Astrocyte (in vitro differentiated cells and primary cell): ENCODE data around the gene FECH. TPM values are rescaled to one million over a fixed set of nuclear protein-coding genes. Genes with fewer than 3 reads are reported as not detected.
"Not testable (repeated sequence)": the region's sequence is repeated elsewhere in the genome, so short reads cannot be mapped to it uniquely, and the experiment has no call there.

Experiments
- DNase-seq: peaks from one replicate; pipeline ENCODE4 v3.0.0-alpha.2; 2010; ENCODE audit warnings: low read depth
- FAIRE-seq: peaks from 2 replicates; lab custom pipeline; 2011; peaks lifted over from hg19 to GRCh38; lab: Jason Lieb, UNC
- H2AFZ ChIP-seq: 2 replicates; pipeline ENCODE4 v1.6.0; 2012; ENCODE audit warnings: low read depth, low read length, inconsistent platforms
- H3K27ac ChIP-seq: 2 replicates; pipeline ENCODE4 v1.5.1; 2011; ENCODE audit warnings: low read depth, low read length, inconsistent platforms
- H3K27me3 ChIP-seq: 2 replicates; pipeline ENCODE4 v1.6.0; 2011; ENCODE audit warnings: low read length, inconsistent platforms; ENCODE audit not compliant: insufficient read depth
- H3K36me3 ChIP-seq: 2 replicates; pipeline ENCODE4 v1.5.1; 2011; ENCODE audit warnings: low read length, inconsistent platforms; ENCODE audit not compliant: insufficient read depth
- H3K4me1 ChIP-seq: 2 replicates; pipeline ENCODE4 v1.5.1; 2011; ENCODE audit warnings: low read length, inconsistent platforms; ENCODE audit not compliant: insufficient read depth
- H3K4me2 ChIP-seq: 2 replicates; pipeline ENCODE4 v1.6.0; 2012; ENCODE audit warnings: low read length, inconsistent platforms
- H3K4me3 ChIP-seq: 2 replicates; pipeline ENCODE4 v1.5.1; 2011; ENCODE audit warnings: low read depth, mild to moderate bottlenecking, low read length, inconsistent platforms; ENCODE audit not compliant: insufficient read depth
- H3K79me2 ChIP-seq: 2 replicates; pipeline ENCODE4 v1.6.0; 2012; ENCODE audit warnings: mild to moderate bottlenecking, low read length, inconsistent platforms; ENCODE audit not compliant: insufficient read depth
- H3K9ac ChIP-seq: 2 replicates; pipeline ENCODE4 v1.6.0; 2012; ENCODE audit warnings: mild to moderate bottlenecking, low read length, inconsistent platforms
- H3K9me3 ChIP-seq: 2 replicates; pipeline ENCODE4 v1.5.1; 2012; ENCODE audit warnings: low read depth, mild to moderate bottlenecking, low read length, inconsistent platforms; ENCODE audit not compliant: insufficient read depth
- H4K20me1 ChIP-seq: 2 replicates; pipeline ENCODE4 v1.6.0; 2012; ENCODE audit warnings: low read length, inconsistent platforms; ENCODE audit not compliant: insufficient read depth
- H3K27ac Mint-ChIP-seq: one replicate; pipeline ENCODE4 v1.8.0; 2021; ENCODE audit warnings: mild to moderate bottlenecking, mixed read lengths; ENCODE audit not compliant: unreplicated experiment
- H3K27me3 Mint-ChIP-seq: one replicate; pipeline ENCODE4 v1.8.0; 2021; ENCODE audit warnings: low read depth, mixed read lengths; ENCODE audit not compliant: unreplicated experiment
- H3K36me3 Mint-ChIP-seq: one replicate; pipeline ENCODE4 v1.8.0; 2021; ENCODE audit warnings: low read depth, mixed read lengths; ENCODE audit not compliant: unreplicated experiment
- H3K4me1 Mint-ChIP-seq: one replicate; pipeline ENCODE4 v1.8.0; 2021; ENCODE audit warnings: low read depth, mixed read lengths; ENCODE audit not compliant: unreplicated experiment
- H3K4me3 Mint-ChIP-seq: one replicate; pipeline ENCODE4 v1.8.0; 2021; ENCODE audit warnings: mild to moderate bottlenecking, moderate library complexity, mixed read lengths; ENCODE audit not compliant: unreplicated experiment
- H3K9me3 Mint-ChIP-seq: one replicate; pipeline ENCODE4 v1.8.0; 2021; ENCODE audit warnings: mild to moderate bottlenecking, mixed read lengths; ENCODE audit not compliant: unreplicated experiment
- EZH2 ChIP-seq: IDR thresholded peaks from 2 replicates; pipeline ENCODE4 v1.6.1; 2012; ENCODE audit warnings: mild to moderate bottlenecking, low read length, inconsistent platforms; ENCODE audit not compliant: insufficient read depth
- total RNA-seq: library from RNA; stranded (reverse); gene quantifications from 2 replicates; pipeline ENCODE4 v1.2.1, GENCODE V29; 2021
- TF ChIP-seq, protein P1 (sequence below): IDR thresholded peaks from 2 replicates; pipeline ENCODE4 v1.5.1; 2011; ENCODE audit warnings: low read depth, mild to moderate bottlenecking, inconsistent platforms, low read length, moderate library complexity; ENCODE audit not compliant: insufficient read depth

Gene FECH
- total RNA-seq, 1 donor from 2014 or later, result 25.1 TPM

DNA sequence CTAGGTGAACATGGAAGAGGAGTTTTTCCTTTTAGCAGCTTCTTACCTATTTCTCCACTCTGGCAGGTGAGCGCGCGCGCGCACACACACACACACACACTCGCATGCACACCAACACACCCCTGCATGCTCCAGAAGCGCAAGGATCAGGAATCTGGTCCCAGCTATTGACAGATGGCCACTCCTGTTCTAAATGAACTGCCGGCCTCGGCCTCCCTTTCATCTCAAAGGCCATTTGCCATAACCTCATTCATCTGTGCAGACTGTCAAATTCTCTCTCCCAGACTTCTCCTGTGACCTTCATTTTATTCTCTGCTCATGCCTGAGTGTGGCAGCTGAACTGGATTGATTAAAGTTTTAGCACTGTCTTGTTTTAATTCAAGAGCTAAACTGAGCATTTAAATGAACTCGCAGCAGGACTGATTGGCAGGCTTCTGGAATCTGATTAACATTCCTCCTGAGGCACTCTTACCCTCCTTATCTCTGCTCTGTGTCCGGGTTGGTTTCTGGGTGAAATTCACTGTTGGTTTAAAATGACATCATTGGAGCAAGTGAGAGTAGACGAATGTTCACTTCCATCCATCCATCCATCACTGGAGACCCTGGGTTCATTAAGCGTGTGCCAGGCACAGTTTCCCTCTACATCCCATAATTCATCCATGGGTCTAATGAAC lies 58.8 kb downstream of the FECH start:
- no peak overlapping the region for H3K27ac Mint-ChIP-seq
- H3K79me2 ChIP-seq, result no peaks in the 10 kb centered on the region
- H3K9me3 ChIP-seq, result no peaks in the 10 kb centered on the region
- TF ChIP-seq, protein P1, sequence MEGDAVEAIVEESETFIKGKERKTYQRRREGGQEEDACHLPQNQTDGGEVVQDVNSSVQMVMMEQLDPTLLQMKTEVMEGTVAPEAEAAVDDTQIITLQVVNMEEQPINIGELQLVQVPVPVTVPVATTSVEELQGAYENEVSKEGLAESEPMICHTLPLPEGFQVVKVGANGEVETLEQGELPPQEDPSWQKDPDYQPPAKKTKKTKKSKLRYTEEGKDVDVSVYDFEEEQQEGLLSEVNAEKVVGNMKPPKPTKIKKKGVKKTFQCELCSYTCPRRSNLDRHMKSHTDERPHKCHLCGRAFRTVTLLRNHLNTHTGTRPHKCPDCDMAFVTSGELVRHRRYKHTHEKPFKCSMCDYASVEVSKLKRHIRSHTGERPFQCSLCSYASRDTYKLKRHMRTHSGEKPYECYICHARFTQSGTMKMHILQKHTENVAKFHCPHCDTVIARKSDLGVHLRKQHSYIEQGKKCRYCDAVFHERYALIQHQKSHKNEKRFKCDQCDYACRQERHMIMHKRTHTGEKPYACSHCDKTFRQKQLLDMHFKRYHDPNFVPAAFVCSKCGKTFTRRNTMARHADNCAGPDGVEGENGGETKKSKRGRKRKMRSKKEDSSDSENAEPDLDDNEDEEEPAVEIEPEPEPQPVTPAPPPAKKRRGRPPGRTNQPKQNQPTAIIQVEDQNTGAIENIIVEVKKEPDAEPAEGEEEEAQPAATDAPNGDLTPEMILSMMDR, result no peak
- TF ChIP-seq EZH2, result no peak
- peaks cover 12% of the 10 kb centered on the region for H3K9me3 Mint-ChIP-seq
- H3K27ac ChIP-seq, result no peak overlapping the region
- no peaks in the 10 kb centered on the region for H4K20me1 ChIP-seq
- no peak overlapping the region for H3K4me3 ChIP-seq
- H3K27me3 ChIP-seq, result peaks cover 4% of the 10 kb centered on the region
- no peak overlapping the region for H3K4me3 Mint-ChIP-seq
- no peaks in the 10 kb centered on the region for H3K36me3 Mint-ChIP-seq
- no peak overlapping the region for H3K4me2 ChIP-seq
- no peak overlapping the region for H3K9ac ChIP-seq
- no peaks in the 10 kb centered on the region for H3K36me3 ChIP-seq
- peaks cover 11% of the 10 kb centered on the region for H3K27me3 Mint-ChIP-seq
- DNase-seq, result no peak
- H3K4me1 ChIP-seq, result no peaks in the 10 kb centered on the region
- H3K4me1 Mint-ChIP-seq, result no peaks in the 10 kb centered on the region
- FAIRE-seq, result no peak
- H2AFZ ChIP-seq, result no peak overlapping the region

DNA sequence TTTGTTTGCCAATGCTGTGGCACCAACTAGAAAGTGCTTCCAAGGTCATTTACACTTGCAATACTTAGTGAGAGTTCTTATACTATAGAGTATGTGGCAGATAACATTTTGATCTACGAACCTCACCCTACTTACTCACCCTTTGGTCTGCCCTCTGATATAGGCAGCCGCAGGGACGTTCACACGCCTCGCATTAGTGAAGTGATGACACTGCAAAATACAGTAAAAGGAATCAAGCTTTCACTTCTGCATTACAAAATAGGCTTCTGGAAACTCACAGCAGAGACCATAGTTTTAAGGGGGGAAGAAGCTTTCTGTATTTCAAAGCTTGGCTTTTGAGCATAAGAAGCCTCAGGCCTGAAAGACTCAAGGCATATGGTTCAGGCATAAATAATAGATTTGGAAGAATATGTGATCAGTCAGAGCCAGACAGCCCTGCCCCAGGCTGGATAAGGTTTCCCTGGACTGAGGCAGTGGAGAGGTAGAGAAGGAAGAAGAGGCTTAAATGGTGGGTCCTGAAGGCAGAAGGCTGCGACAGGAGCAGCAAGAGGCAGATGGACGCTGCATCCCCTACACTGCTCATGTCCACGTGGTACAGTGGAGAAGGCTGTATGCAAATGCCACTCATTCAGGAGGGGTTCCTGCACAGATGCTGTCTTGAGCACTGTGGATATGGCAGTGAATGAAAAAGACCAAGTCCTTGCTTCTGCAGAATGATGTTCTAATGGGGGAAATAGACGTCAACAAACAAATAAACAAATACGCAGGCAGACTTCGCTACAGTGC lies 63.1 kb downstream of the FECH start:
- no peaks in the 10 kb centered on the region for H3K4me1 ChIP-seq
- DNase-seq (no peak), FAIRE-seq (no peak)
- no peaks in the 10 kb centered on the region for H3K27me3 ChIP-seq
- H3K27me3 Mint-ChIP-seq, result peaks cover 8% of the 10 kb centered on the region
- H3K9ac ChIP-seq, result no peak overlapping the region
- H3K36me3 Mint-ChIP-seq, result no peaks in the 10 kb centered on the region
- no peaks in the 10 kb centered on the region for H4K20me1 ChIP-seq
- H3K4me1 Mint-ChIP-seq, result no peaks in the 10 kb centered on the region
- no peaks in the 10 kb centered on the region for H3K36me3 ChIP-seq
- H3K9me3 ChIP-seq, result no peaks in the 10 kb centered on the region
- H3K4me3 ChIP-seq, result no peak overlapping the region
- TF ChIP-seq, protein P1, result no peak
- no peak for TF ChIP-seq EZH2
- no peaks in the 10 kb centered on the region for H3K79me2 ChIP-seq
- H3K9me3 Mint-ChIP-seq, result peaks cover 12% of the 10 kb centered on the region
- H3K4me3 Mint-ChIP-seq, result no peak overlapping the region
- no peak overlapping the region for H3K27ac ChIP-seq
- no peak overlapping the region for H3K27ac Mint-ChIP-seq
- no peak overlapping the region for H3K4me2 ChIP-seq
- no peak overlapping the region for H2AFZ ChIP-seq

DNA sequence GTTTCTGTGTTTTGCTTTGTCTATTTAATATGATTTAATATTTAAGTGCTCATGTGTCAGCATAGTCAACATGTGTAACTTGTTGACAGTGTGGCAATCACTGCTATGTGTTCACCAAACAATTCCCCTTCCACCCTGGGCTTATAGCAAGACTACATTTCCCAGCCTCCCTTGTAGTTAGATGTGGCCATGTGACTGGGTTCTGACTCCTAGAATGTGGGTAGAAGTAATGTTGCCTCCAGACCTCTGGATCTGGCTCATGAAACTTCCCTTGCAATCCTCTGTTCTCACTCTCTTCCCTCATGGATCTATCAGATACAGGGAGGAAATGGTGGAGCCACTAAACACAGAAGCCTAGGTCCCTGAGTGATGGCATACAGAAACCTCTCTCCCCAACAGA lies 64.2 kb downstream of the FECH start:
- not testable (repeated sequence) for H3K4me3 Mint-ChIP-seq, H3K27ac Mint-ChIP-seq, H3K79me2 ChIP-seq, H3K4me3 ChIP-seq, H3K4me1 ChIP-seq, H3K9ac ChIP-seq, H3K27ac ChIP-seq, H3K36me3 Mint-ChIP-seq, H4K20me1 ChIP-seq, H3K27me3 Mint-ChIP-seq, H3K27me3 ChIP-seq, H2AFZ ChIP-seq, H3K4me2 ChIP-seq, H3K9me3 ChIP-seq, FAIRE-seq, H3K4me1 Mint-ChIP-seq, DNase-seq, H3K36me3 ChIP-seq
- peaks cover 12% of the 10 kb centered on the region for H3K9me3 Mint-ChIP-seq
